Common myeloid progenitor, CD34-positive (primary cell): ENCODE measurements around the gene RERE.
"Not testable (repeated sequence)": the region's sequence is repeated elsewhere in the genome, so short reads cannot be mapped to it uniquely, and the experiment has no call there.

ENCODE experiments used
- CTCF ChIA-PET: fragments of 350-600 bp; sonication (Branson Sonifier 250); formaldehyde crosslinking; loops from one replicate; lab custom pipeline; 2021; ENCODE audit warnings: antibody characterized with exemption; lab: Charles Lee
- POLR2A ChIA-PET: fragments of 350-600 bp; sonication (Branson Sonifier 250); formaldehyde crosslinking; loops from one replicate; lab custom pipeline; 2021; ENCODE audit warnings: antibody characterized with exemption; lab: Charles Lee
- DNase-seq, 3 donors: peaks; one replicate each; pipeline versions ENCODE4 v3.0.0 to v3.0.0-alpha.2; 2013
- H3K27ac ChIP-seq, 2 experiments: 1 replicate in 1 of 2; 2 replicates in 1 of 2; pipeline ENCODE4 v1.7.0; 2013; ENCODE audit warnings: inconsistent platforms in 2 of 2, low read length in 2 of 2, mild to moderate bottlenecking in 2 of 2, low read depth in 1 of 2, moderate library complexity in 1 of 2; ENCODE audit not compliant: severe bottlenecking in 2 of 2, insufficient read depth in 1 of 2, poor library complexity in 1 of 2
- H3K27me3 ChIP-seq, 5 experiments: replicated peaks in 2 of 5; 1 replicate in 3 of 5; 2 replicates in 2 of 5; pipeline versions ENCODE4 v1.6.1 to v1.7.0; 2013; ENCODE audit warnings: low read length in 4 of 5, mild to moderate bottlenecking in 2 of 5, moderate library complexity in 2 of 5, inconsistent platforms in 1 of 5; ENCODE audit not compliant: insufficient read depth in 5 of 5, control insufficient read depth in 4 of 5
- H3K36me3 ChIP-seq, 4 experiments: 1 replicate in 2 of 4; 2 replicates in 2 of 4; pipeline versions ENCODE4 v1.6.1 to v1.7.0; 2013; ENCODE audit warnings: low read length in 3 of 4, control low read depth in 1 of 4, mild to moderate bottlenecking in 1 of 4; ENCODE audit not compliant: control insufficient read depth in 4 of 4, insufficient read depth in 4 of 4
- H3K4me1 ChIP-seq, 4 experiments: 1 replicate in 3 of 4; 2 replicates in 1 of 4; pipeline versions ENCODE4 v1.6.1 to v1.7.1; 2013; ENCODE audit warnings: low read length in 3 of 4, mild to moderate bottlenecking in 3 of 4, control low read depth in 1 of 4, inconsistent platforms in 1 of 4, moderate library complexity in 1 of 4; ENCODE audit not compliant: control insufficient read depth in 4 of 4, insufficient read depth in 4 of 4; ENCODE audit errors: control extremely low read depth in 1 of 4
- H3K4me3 ChIP-seq, 7 experiments: 1 replicate in 4 of 7; 2 replicates in 3 of 7; pipeline versions ENCODE4 v1.5.1 to v1.7.0; 2013; ENCODE audit warnings: mild to moderate bottlenecking in 7 of 7, low read length in 6 of 7, moderate library complexity in 6 of 7, inconsistent platforms in 2 of 7, low read depth in 2 of 7, control low read depth in 1 of 7; ENCODE audit not compliant: insufficient read depth in 4 of 7, control insufficient read depth in 1 of 7; ENCODE audit errors: extremely low read depth in 1 of 7
- H3K9me3 ChIP-seq, 5 experiments: 1 replicate in 4 of 5; 2 replicates in 1 of 5; pipeline versions ENCODE4 v1.6.1 to v1.7.1; 2013; ENCODE audit warnings: low read length in 4 of 5, mild to moderate bottlenecking in 2 of 5, inconsistent platforms in 1 of 5, low read depth in 1 of 5, moderate library complexity in 1 of 5; ENCODE audit not compliant: control insufficient read depth in 4 of 5, insufficient read depth in 2 of 5; ENCODE audit errors: control extremely low read depth in 1 of 5
- WGBS: methylation state at CpG from one replicate; pipeline ENCODE4 v1.1.5; 2013; ENCODE audit not compliant: insufficient coverage; 5-methylcytosine and 5-hydroxymethylcytosine counted together

The RERE gene

DNA sequence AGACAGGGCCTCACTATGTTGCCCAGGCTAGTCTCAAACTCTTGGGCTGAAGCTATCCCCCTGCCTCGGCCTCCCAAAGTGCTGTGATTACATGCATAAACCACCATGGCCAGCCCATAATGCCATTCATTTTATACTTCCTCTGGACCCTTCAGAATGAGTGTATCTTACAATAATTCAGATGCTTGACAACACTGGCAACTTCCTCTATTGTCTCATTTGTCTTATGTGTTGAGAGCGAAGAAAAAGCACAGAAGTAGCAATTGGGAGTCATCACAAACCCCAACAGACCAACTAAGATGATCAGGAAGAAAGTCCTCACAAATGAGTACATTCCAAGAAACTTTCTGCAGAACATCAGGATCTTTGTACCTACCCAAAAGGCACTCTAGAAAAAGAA is 191.9 kb downstream of the RERE start:
- H3K9me3 ChIP-seq, result no peaks in the 10 kb centered on the region
- ChIA-PET POLR2A (no interaction called here), CTCF (interaction anchor here (0.8 to 1.7 kb wide), 2 partner anchors 46 to 49 kb away, joined by 3 to 4 read pairs; no protein-coding TSS in a partner anchor)
- 11% methylated on average over 1 of the region's 2 CpGs for WGBS
- H3K36me3 ChIP-seq, result no peaks in the 10 kb centered on the region
- H3K4me3 ChIP-seq, result no peak overlapping the region
- H3K4me1 ChIP-seq, result peaks cover 18 to 38% (median 29%) of the 10 kb centered on the region in 4 experiments
- no peaks in the 10 kb centered on the region for H3K27me3 ChIP-seq
- DNase-seq, result peak in 2 of 3 donors; percentile 72 to 80
- H3K27ac ChIP-seq, result no peak overlapping the region

GRCh38 chr1:8623651-8624192 is 193.7 kb downstream of the RERE start:
- H3K36me3 ChIP-seq, CTCF ChIA-PET, POLR2A ChIA-PET, H3K27ac ChIP-seq, H3K9me3 ChIP-seq, H3K27me3 ChIP-seq, H3K4me3 ChIP-seq: not testable (repeated sequence)
- H3K4me1 ChIP-seq, result peaks cover 5 to 20% (median 12%) of the 10 kb centered on the region in 4 experiments
- DNase-seq, result peak in 2 of 3 donors; percentile 23 to 33
- WGBS, result 89% methylated on average over 4 of the region's 7 CpGs

DNA sequence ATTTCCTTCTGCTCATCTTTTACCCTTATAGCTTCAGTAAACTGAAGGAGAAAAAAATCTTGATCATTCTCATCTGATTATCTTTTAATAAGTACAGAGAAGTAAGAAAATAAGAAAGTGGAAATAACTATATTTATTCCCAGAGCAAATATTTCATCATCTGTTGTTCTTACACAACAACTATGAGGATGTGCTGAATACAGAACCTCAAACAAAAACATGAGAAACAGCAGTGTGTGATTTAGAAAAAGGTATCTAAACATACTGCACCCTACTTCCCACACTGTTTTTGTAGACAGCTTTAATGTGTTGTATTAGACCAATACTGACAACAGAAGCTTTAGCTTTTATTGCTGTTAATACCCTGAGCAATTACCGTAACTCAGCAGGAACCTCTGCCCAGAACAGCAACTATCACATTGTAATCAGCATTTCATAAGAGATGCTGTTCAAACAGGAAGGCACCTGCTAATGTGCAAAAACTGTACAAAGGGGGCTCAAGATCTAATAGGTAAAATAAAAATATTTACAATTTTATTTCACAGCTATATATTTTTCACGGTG is 195.6 kb downstream of the RERE start:
- peaks cover 5 to 18% (median 10%) of the 10 kb centered on the region in 4 experiments for H3K4me1 ChIP-seq
- H3K9me3 ChIP-seq, H3K36me3 ChIP-seq, H3K27me3 ChIP-seq, H3K4me3 ChIP-seq, POLR2A ChIA-PET, H3K27ac ChIP-seq, DNase-seq: not testable (repeated sequence)
- WGBS, result no CpG with 5 or more reads among the region's 2 CpGs
- CTCF ChIA-PET, result interaction anchor here (1.6 kb wide), 1 partner anchor 32 kb away, joined by 3 read pairs; no protein-coding TSS in a partner anchor

GRCh38 chr1:8621034-8621582 is 196.3 kb downstream of the RERE start:
- WGBS, result 100% methylated on average over 6 of the region's 9 CpGs
- H3K27ac ChIP-seq, H3K36me3 ChIP-seq, POLR2A ChIA-PET, H3K9me3 ChIP-seq, H3K27me3 ChIP-seq, DNase-seq, H3K4me3 ChIP-seq: not testable (repeated sequence)
- CTCF ChIA-PET, result interaction anchor here (1.6 kb wide), 1 partner anchor 33 kb away, joined by 3 read pairs; no protein-coding TSS in a partner anchor
- peaks cover 2 to 12% (median 7%) of the 10 kb centered on the region in 4 experiments for H3K4me1 ChIP-seq

DNA sequence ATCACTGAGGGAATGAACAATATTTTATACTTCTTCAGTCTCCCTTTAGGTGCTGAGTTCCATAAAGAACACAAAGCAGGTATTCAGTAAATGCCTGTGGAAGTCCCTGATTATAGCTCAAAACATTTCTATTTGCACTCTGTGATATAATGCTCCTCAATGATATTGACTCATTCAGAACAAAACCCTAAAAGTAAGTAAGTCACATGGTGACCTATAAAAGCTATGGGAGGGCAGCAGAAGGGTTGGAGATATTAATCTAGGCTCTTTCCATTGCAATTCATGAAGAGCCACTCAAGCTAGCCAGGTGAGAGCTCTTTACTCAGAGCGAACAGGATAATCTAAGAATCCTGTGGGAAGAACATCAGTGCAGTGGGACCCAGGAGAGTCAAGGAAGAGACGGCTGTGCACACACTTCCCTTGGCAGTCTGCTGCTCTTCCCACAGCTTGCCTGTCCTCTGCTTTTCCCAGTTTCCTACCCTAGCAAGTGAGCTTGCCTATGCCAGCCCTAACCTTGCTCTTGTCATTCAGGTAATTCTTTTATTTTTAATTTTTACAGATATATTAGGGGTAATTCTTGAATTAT is 197.4 kb downstream of the RERE start:
- DNase-seq, POLR2A ChIA-PET, H3K9me3 ChIP-seq, H3K27me3 ChIP-seq, H3K4me3 ChIP-seq, H3K4me1 ChIP-seq, H3K27ac ChIP-seq, H3K36me3 ChIP-seq: not testable (repeated sequence)
- CTCF ChIA-PET, result interaction anchor here (0.8 kb wide), 1 partner anchor 18 kb away, joined by 3 read pairs; no protein-coding TSS in a partner anchor
- 100% methylated on average over 2 of the region's 2 CpGs for WGBS

- H3K27me3 ChIP-seq, DNase-seq, H3K9me3 ChIP-seq, H3K4me1 ChIP-seq, POLR2A ChIA-PET, H3K4me3 ChIP-seq, H3K36me3 ChIP-seq, H3K27ac ChIP-seq: not testable (repeated sequence)
- no CpG with 5 or more reads among the region's 2 CpGs for WGBS
- CTCF ChIA-PET, result interaction anchor here (0.8 kb wide), 1 partner anchor 19 kb away, joined by 3 read pairs; no protein-coding TSS in a partner anchor
These were observed 198.0 kb downstream of the RERE start for GRCh38 chr1:8619419-8619818.

DNA sequence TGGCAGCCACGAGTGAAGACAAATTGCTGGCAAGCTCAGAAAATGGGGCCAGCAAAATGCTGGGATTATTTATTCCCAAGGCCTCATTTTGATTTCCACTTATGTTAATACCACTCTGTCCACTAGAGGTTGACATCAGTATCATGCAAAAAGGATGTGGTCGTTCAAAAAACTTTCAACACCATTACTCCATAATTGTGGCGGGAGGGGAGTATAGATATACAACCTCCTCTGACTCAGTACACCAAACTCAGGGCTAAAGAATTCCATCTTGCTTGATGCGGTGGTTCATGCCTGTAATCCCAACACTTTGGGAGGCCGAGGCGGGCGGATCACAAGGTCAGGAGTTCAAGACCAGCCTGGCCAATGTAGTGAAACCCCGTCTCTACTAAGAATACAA is 200.6 kb downstream of the RERE start:
- POLR2A ChIA-PET, H3K27ac ChIP-seq, H3K9me3 ChIP-seq, H3K4me3 ChIP-seq, CTCF ChIA-PET, H3K4me1 ChIP-seq, H3K36me3 ChIP-seq, H3K27me3 ChIP-seq: not testable (repeated sequence)
- DNase-seq, result peak in 2 of 3 donors; percentile 45 to 62
- WGBS, result 80% methylated on average over 2 of the region's 8 CpGs
